K562 (cell line): ENCODE data around the gene USHBP1. TPM values are rescaled to one million over a fixed set of nuclear protein-coding genes. Genes with fewer than 3 reads are reported as not detected.

ENCODE experiments used
- C11orf30 ChIP-seq: fragments of 450-650 bp; IDR thresholded peaks from 2 replicates; pipeline ENCODE4 v1.6.1; 2016; ENCODE audit warnings: low read depth, mild to moderate bottlenecking
- CSDE1 ChIP-seq, 2 experiments: fragments of 450-650 bp; IDR thresholded peaks; 2 replicates each; pipeline ENCODE4 v1.6.1; 2016; ENCODE audit warnings: mild to moderate bottlenecking in 1 of 2
- FOSL1 ChIP-seq: fragments of 200-800 bp; sonication (Bioruptor generic); conservative IDR thresholded peaks from 2 replicates; pipeline ENCODE4 v1.6.1; 2016; ENCODE audit warnings: missing genetic modification characterization, missing compliant biosample characterization
- FOXP4 ChIP-seq: sonication (generic); formaldehyde crosslinking; IDR thresholded peaks from 2 replicates; pipeline ENCODE4 v1.8.0; 2022; ENCODE audit warnings: mild to moderate bottlenecking, missing genetic modification reagents, borderline replicate concordance
- HMG20A ChIP-seq: fragments of 450-650 bp; formaldehyde crosslinking; conservative IDR thresholded peaks from 2 replicates; pipeline ENCODE4 v1.4.0; 2020; ENCODE audit warnings: mild to moderate bottlenecking, mixed read lengths
- KAT8 ChIP-seq: fragments of 450-650 bp; IDR thresholded peaks from 2 replicates; pipeline ENCODE4 v1.6.1; 2016; ENCODE audit warnings: low read depth, mild to moderate bottlenecking
- MAFG ChIP-seq: fragments of 450-650 bp; conservative IDR thresholded peaks from 2 replicates; pipeline ENCODE4 v1.6.1; 2016; ENCODE audit warnings: missing genetic modification characterization, missing compliant biosample characterization
- MAZ ChIP-seq, 2 experiments: fragments of 450-650 bp in 1 of 2; sonication (generic) in 1 of 2; formaldehyde crosslinking; IDR thresholded peaks in 1 of 2; conservative IDR thresholded peaks in 1 of 2; 2 replicates each; pipeline versions ENCODE4 v1.4.0 to v1.5.0; 2020; ENCODE audit warnings: mild to moderate bottlenecking in 1 of 2, missing genetic modification reagents in 1 of 2
- MTA1 ChIP-seq: fragments of 450-650 bp; IDR thresholded peaks from 2 replicates; pipeline ENCODE4 v1.6.1; 2017; ENCODE audit warnings: borderline replicate concordance
- MTA2 ChIP-seq: fragments of 450-650 bp; IDR thresholded peaks from 2 replicates; pipeline ENCODE4 v1.6.1; 2016; ENCODE audit warnings: low read depth
- PHF8 ChIP-seq: fragments of 200-600 bp; sonication (generic); IDR thresholded peaks from 2 replicates; pipeline ENCODE4 v1.6.1; 2012; ENCODE audit warnings: mixed run types, mild to moderate bottlenecking, inconsistent platforms, low read length, moderate library complexity, borderline replicate concordance
- SMARCA4 ChIP-seq: fragments of 450-650 bp; IDR thresholded peaks from 2 replicates; pipeline ENCODE4 v1.6.1; 2016
- STAT6 ChIP-seq: sonication (generic); formaldehyde crosslinking; IDR thresholded peaks from 2 replicates; pipeline ENCODE4 v1.8.1; 2023; ENCODE audit warnings: mild to moderate bottlenecking, missing genetic modification reagents
- TAF1 ChIP-seq: IDR thresholded peaks from 2 replicates; pipeline ENCODE4 v1.6.1; 2011; ENCODE audit warnings: mild to moderate bottlenecking, low read length, moderate library complexity; ENCODE audit not compliant: insufficient read depth, control insufficient read depth, severe bottlenecking; ENCODE audit errors: extremely low read depth
- TAF9B ChIP-seq: fragments of 450-650 bp; IDR thresholded peaks from 2 replicates; pipeline ENCODE4 v1.6.1; 2018; ENCODE audit warnings: mild to moderate bottlenecking; ENCODE audit not compliant: partially characterized antibody
- TCF3 ChIP-seq: sonication (generic); formaldehyde crosslinking; IDR thresholded peaks from 2 replicates; pipeline ENCODE4 v1.4.0; 2020; ENCODE audit warnings: mild to moderate bottlenecking, missing genetic modification reagents
- ZBTB11 ChIP-seq, 3 experiments: fragments of 200-800 bp in 1 of 3; fragments of 250-450 bp in 1 of 3; fragments of 450-650 bp in 1 of 3; sonication (Bioruptor Pico) in 1 of 3; sonication (Bioruptor generic) in 1 of 3; formaldehyde crosslinking in 1 of 3; IDR thresholded peaks; 2 replicates each; pipeline versions ENCODE4 v1.6.1 to v1.8.0; 2016 to 2022; ENCODE audit warnings: mild to moderate bottlenecking in 2 of 3, missing genetic modification characterization in 2 of 3, missing compliant biosample characterization in 1 of 3, moderate library complexity in 1 of 3
- ZNF140 ChIP-seq: fragments of 250-450 bp; sonication (Bioruptor Pico); IDR thresholded peaks from 2 replicates; pipeline ENCODE4 v1.8.0; 2021; ENCODE audit warnings: moderate library complexity, mild to moderate bottlenecking, inconsistent platforms
- ZNF224 ChIP-seq: sonication (generic); formaldehyde crosslinking; IDR thresholded peaks from 2 replicates; pipeline ENCODE4 v1.8.0; 2022; ENCODE audit warnings: mild to moderate bottlenecking, missing genetic modification reagents
- ZNF766 ChIP-seq: fragments of 200-800 bp; sonication (Bioruptor generic); conservative IDR thresholded peaks from 2 replicates; pipeline ENCODE4 v1.6.1; 2016; ENCODE audit warnings: missing genetic modification characterization, missing compliant biosample characterization
- ZSCAN32 ChIP-seq: fragments of 450-650 bp; formaldehyde crosslinking; IDR thresholded peaks from 2 replicates; pipeline ENCODE4 v1.4.0; 2020; ENCODE audit warnings: mild to moderate bottlenecking, moderate library complexity
- polyA plus RNA-seq, 8 experiments: library from polyadenylated mRNA; depleted of rRNA in 4 of 8; stranded (reverse) in 5 of 8; unstranded in 3 of 8; fragments of >200 nt; fragmentation: Nextera tagmentation in 2 of 8; fragmentation: Illumina TruSeq in 1 of 8; extraction: Ambion mirVana in 2 of 8; extraction: Trizol in 1 of 8; gene quantifications; 2 replicates each; pipeline versions ENCODE4 v1.2.1 to v1.2.3, GENCODE V29; 2011 to 2014; ENCODE audit warnings: inconsistent platforms in 1 of 8, missing spikeins in 1 of 8
- total RNA-seq, 7 experiments: library from RNA; depleted of rRNA in 6 of 7; stranded (reverse); fragments of >200 nt in 6 of 7; fragmentation: Illumina TruSeq in 2 of 7; extraction: Trizol in 2 of 7; gene quantifications; 2 replicates each; pipeline versions ENCODE4 v1.2.1 to v1.2.3, GENCODE V29; 2011 to 2021; ENCODE audit warnings: low replicate concordance in 1 of 7

The USHBP1 gene
- total and polyA plus RNA-seq, 9 of the 15 experiments (the other 6 are each of a cell fraction or from before 2014, with no cell fraction given): 0.03 to 0.10 (median 0.05) TPM; not detected in 5

- no peak for TF ChIP-seq FOXP4
- no peak for TF ChIP-seq TCF3 (CRISPR knock-in tag)
- TF ChIP-seq MAFG (tag): peak; percentile 69
- no peak for TF ChIP-seq ZNF140 (CRISPR knock-in tag)
- no peak for TF ChIP-seq MTA1
- peak; percentile 76 for TF ChIP-seq C11orf30
- TF ChIP-seq STAT6: no peak
- no peak for TF ChIP-seq ZNF224 (CRISPR knock-in tag)
- no peak for TF ChIP-seq TAF9B
- TF ChIP-seq ZSCAN32: no peak
- TF ChIP-seq CSDE1 (IDR thresholded peaks at IDR 0.05): no peak
- TF ChIP-seq MTA2: no peak
- no peak for TF ChIP-seq TAF1
- TF ChIP-seq FOSL1 (tag): peak; percentile 89
- TF ChIP-seq ZBTB11 (CRISPR knock-in tag; IDR thresholded peaks at IDR 0.05): no peak
- no peak for TF ChIP-seq KAT8
- peak in 1 of 2 experiments; percentile 46; a peak in 1 of 4 replicates for TF ChIP-seq MAZ (CRISPR knock-in tag; conservative IDR thresholded peaks at IDR 0.05 in 1 of 2, IDR thresholded peaks at IDR 0.05 in 1 of 2)
- TF ChIP-seq HMG20A (CRISPR knock-in tag): no peak
- no peak for TF ChIP-seq ZNF766 (CRISPR knock-in tag)
- TF ChIP-seq PHF8: peak; percentile 64; the same call in 1 of the 2 replicates
- TF ChIP-seq SMARCA4: peak; percentile 75; the same call in 1 of the 2 replicates
These were observed 44.3 kb downstream of the USHBP1 start (continued) for GRCh38 chr19:17220207-17220758.
